H1 (cell line): ENCODE data around the gene SLC6A3. TPM values are rescaled to one million over a fixed set of nuclear protein-coding genes. Genes with fewer than 3 reads are reported as not detected.

Experiments used
- EP300 ChIP-seq, 2 experiments: IDR thresholded peaks; 1 replicate in 1 of 2; 2 replicates in 1 of 2; pipeline ENCODE4 v1.6.1; 2011 to 2012; ENCODE audit warnings: low read depth in 2 of 2, low read length in 2 of 2, mild to moderate bottlenecking in 2 of 2, borderline replicate concordance in 1 of 2, inconsistent platforms in 1 of 2, moderate library complexity in 1 of 2
- polyA plus RNA-seq, 7 experiments: library from polyadenylated mRNA; depleted of rRNA in 3 of 7; stranded (reverse) in 5 of 7; unstranded in 2 of 7; fragments of >200 nt in 5 of 7; fragments of 200-250 nt in 2 of 7; gene quantifications; 1 replicate in 5 of 7; 2 replicates in 1 of 7; 4 replicates in 1 of 7; pipeline versions ENCODE4 v1.2.1 to v1.2.3, GENCODE V29; 2011 to 2013; ENCODE audit warnings: missing spikeins in 2 of 7, mixed read lengths in 2 of 7
- total RNA-seq: library from RNA; stranded (reverse); fragmentation: NEBNext Ultra II Directional; extraction: Animal tissue kit (Norgen Biotek cat#: 25700); gene quantifications from 2 replicates; pipeline ENCODE4 v1.2.1, GENCODE V29; 2021

The SLC6A3 gene
- total and polyA plus RNA-seq, 2 of the 8 experiments (the other 6 are each of a cell fraction or from before 2014, with no cell fraction given): 0.48 to 0.91 TPM

- no peak for TF ChIP-seq EP300 (IDR thresholded peaks at IDR 0.05; ENCODE audit: borderline replicate concordance in 1 of 2, low read depth in 2 of 2, low read length in 2 of 2)
Observed at GRCh38 chr5:1473746-1474145, 28.5 kb upstream of the SLC6A3 start (continued).
